GM21737 (cell line): ENCODE results near the gene PARK7.

Source experiments
- ATAC-seq: cut with Tn5 transposase; IDR thresholded peaks from one replicate; pipeline ENCODE4 v1.9.1; 2021; ENCODE audit warnings: mild to moderate bottlenecking, moderate library complexity; ENCODE audit not compliant: unreplicated experiment

The PARK7 gene

GRCh38 chr1:8006037-8006963, 44.8 kb downstream of the PARK7 start:
- no peak for ATAC-seq

- no peak for ATAC-seq
Observed at GRCh38 chr1:8009043-8010002, 47.8 kb downstream of the PARK7 start.

GRCh38 chr1:8010080-8010664, 48.7 kb downstream of the PARK7 start:
- ATAC-seq: no peak

- ATAC-seq: no peak
Observed at GRCh38 chr1:8011016-8011415, 49.5 kb downstream of the PARK7 start.

GRCh38 chr1:8011923-8012858, 50.7 kb downstream of the PARK7 start:
- no peak for ATAC-seq

GRCh38 chr1:8012955-8013354, 51.4 kb downstream of the PARK7 start:
- no peak for ATAC-seq

- ATAC-seq: no peak
Observed at GRCh38 chr1:8013399-8013798, 51.9 kb downstream of the PARK7 start.

GRCh38 chr1:8013800-8014199, 52.3 kb downstream of the PARK7 start:
- ATAC-seq: no peak

- no peak for ATAC-seq
Observed at GRCh38 chr1:8014381-8014988, 53.0 kb downstream of the PARK7 start.

- ATAC-seq: no peak
Observed at GRCh38 chr1:8015036-8015808, 53.7 kb downstream of the PARK7 start.

GRCh38 chr1:8015809-8016165, 54.3 kb downstream of the PARK7 start:
- ATAC-seq: no peak

- no peak for ATAC-seq
Observed at GRCh38 chr1:8016210-8016894, 54.8 kb downstream of the PARK7 start.

- no peak for ATAC-seq
Observed at GRCh38 chr1:8016895-8017241, 55.4 kb downstream of the PARK7 start.

GRCh38 chr1:8017495-8018197, 56.1 kb downstream of the PARK7 start:
- no peak for ATAC-seq

- no peak for ATAC-seq
Observed at GRCh38 chr1:8018492-8019228, 57.1 kb downstream of the PARK7 start.

GRCh38 chr1:8019229-8019620, 57.7 kb downstream of the PARK7 start:
- no peak for ATAC-seq

- ATAC-seq: no peak
Observed at GRCh38 chr1:8020032-8020431, 58.5 kb downstream of the PARK7 start.
